ENCODE data around the gene TEX48.

DNA sequence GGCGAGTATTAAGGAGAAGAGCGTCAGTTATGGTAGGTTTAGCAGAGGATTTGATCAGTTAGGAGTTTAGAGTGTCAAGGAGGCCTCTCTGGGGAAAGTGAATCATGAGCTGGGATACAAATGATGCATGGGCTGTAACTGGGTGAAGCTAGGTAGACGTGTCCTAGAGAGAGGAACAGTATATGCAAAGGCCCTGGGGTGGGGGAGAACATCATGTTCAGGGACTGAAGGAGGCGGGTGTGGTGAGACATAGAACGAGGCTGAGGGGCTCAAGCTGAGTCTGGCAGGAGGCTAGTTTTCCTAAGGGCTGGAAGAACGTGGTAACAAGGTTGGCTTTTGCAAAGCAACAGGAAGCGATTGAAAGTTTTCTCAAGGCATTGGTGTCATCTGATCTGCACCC lies 60.4 kb downstream of the TEX48 start:
- TF ChIP-seq, protein P1, sequence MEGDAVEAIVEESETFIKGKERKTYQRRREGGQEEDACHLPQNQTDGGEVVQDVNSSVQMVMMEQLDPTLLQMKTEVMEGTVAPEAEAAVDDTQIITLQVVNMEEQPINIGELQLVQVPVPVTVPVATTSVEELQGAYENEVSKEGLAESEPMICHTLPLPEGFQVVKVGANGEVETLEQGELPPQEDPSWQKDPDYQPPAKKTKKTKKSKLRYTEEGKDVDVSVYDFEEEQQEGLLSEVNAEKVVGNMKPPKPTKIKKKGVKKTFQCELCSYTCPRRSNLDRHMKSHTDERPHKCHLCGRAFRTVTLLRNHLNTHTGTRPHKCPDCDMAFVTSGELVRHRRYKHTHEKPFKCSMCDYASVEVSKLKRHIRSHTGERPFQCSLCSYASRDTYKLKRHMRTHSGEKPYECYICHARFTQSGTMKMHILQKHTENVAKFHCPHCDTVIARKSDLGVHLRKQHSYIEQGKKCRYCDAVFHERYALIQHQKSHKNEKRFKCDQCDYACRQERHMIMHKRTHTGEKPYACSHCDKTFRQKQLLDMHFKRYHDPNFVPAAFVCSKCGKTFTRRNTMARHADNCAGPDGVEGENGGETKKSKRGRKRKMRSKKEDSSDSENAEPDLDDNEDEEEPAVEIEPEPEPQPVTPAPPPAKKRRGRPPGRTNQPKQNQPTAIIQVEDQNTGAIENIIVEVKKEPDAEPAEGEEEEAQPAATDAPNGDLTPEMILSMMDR (IDR thresholded peaks at IDR 0.05): no peak
- TF ChIP-seq POLR2A (IDR thresholded peaks at IDR 0.05): no peak
